Measurements from ENCODE around the gene SLC25A12.

GRCh38 chr2:171895786-171896185 is 1.7 kb upstream of the SLC25A12 start:
- no peak for TF ChIP-seq POLR2A (IDR thresholded peaks at IDR 0.05)
- TF ChIP-seq CTCF (IDR thresholded peaks at IDR 0.05): no peak
- no peak for TF ChIP-seq EP300 (IDR thresholded peaks at IDR 0.05)

Data from ovary (tissue), 3 donors.